GM23338 (cell line): Measurements from ENCODE around the gene KCNQ1OT1. TPM values are rescaled to one million over a fixed set of nuclear protein-coding genes. Genes with fewer than 3 reads are reported as not detected.

Experiments
- ATAC-seq: fragments of 200-7000 bp; cut with Tn5 transposase; 3 replicates; pipeline ENCODE4 v1.9.1; 2020
- DNase-seq: peaks from one replicate; pipeline ENCODE4 v3.0.0-alpha.2; 2015; ENCODE audit warnings: low spot score
- H2AFZ ChIP-seq: fragments of 200-600 bp; sonication (generic); 2 replicates; pipeline ENCODE4 v1.8.0; 2016; ENCODE audit warnings: antibody characterized with exemption, mild to moderate bottlenecking, moderate library complexity
- H3F3A ChIP-seq: fragments of 200-600 bp; sonication (generic); replicated peaks from 2 replicates; pipeline ENCODE4 v1.8.0; 2017; ENCODE audit warnings: antibody characterized with exemption, mixed run types, low read depth
- H3K27ac ChIP-seq: fragments of 200-600 bp; sonication (generic); 2 replicates; pipeline ENCODE4 v1.6.1; 2016; ENCODE audit warnings: low read depth
- H3K27me3 ChIP-seq: fragments of 200-600 bp; sonication (generic); 2 replicates; pipeline ENCODE4 v1.8.0; 2016; ENCODE audit warnings: mild to moderate bottlenecking, mixed run types, moderate library complexity; ENCODE audit not compliant: insufficient read depth
- H3K36me3 ChIP-seq: fragments of 200-600 bp; sonication (generic); 2 replicates; pipeline ENCODE4 v1.8.0; 2016; ENCODE audit warnings: mild to moderate bottlenecking; ENCODE audit not compliant: insufficient read depth
- H3K4me1 ChIP-seq: fragments of 200-600 bp; sonication (generic); 2 replicates; pipeline ENCODE4 v1.8.0; 2016; ENCODE audit warnings: mild to moderate bottlenecking, moderate library complexity; ENCODE audit not compliant: insufficient read depth
- H3K4me2 ChIP-seq: fragments of 200-600 bp; sonication (generic); 2 replicates; pipeline ENCODE4 v1.7.1; 2017; ENCODE audit warnings: mixed run types
- H3K4me3 ChIP-seq: fragments of 200-600 bp; sonication (generic); 2 replicates; pipeline ENCODE4 v1.6.1; 2016; ENCODE audit warnings: mixed run types
- H3K79me2 ChIP-seq: fragments of 200-600 bp; sonication (generic); replicated peaks from 2 replicates; pipeline ENCODE4 v1.8.0; 2017; ENCODE audit warnings: mild to moderate bottlenecking; ENCODE audit not compliant: insufficient read depth
- H3K9me2 ChIP-seq: fragments of 200-600 bp; sonication (generic); 2 replicates; pipeline ENCODE4 v1.8.0; 2017; ENCODE audit not compliant: insufficient read depth
- H4K20me1 ChIP-seq: fragments of 200-600 bp; sonication (generic); replicated peaks from 2 replicates; pipeline ENCODE4 v1.8.0; 2017; ENCODE audit warnings: mild to moderate bottlenecking; ENCODE audit not compliant: insufficient read depth
- H3K27ac Mint-ChIP-seq: 2 replicates; pipeline ENCODE4 v1.8.0; 2020; ENCODE audit warnings: inconsistent platforms, mild to moderate bottlenecking, moderate library complexity, mixed read lengths
- H3K27me3 Mint-ChIP-seq: 3 replicates; pipeline ENCODE4 v1.8.0; 2022; ENCODE audit warnings: low read depth, mild to moderate bottlenecking, moderate library complexity, mixed read lengths, inconsistent platforms; ENCODE audit not compliant: insufficient read depth, poor library complexity
- H3K36me3 Mint-ChIP-seq: 3 replicates; pipeline ENCODE4 v1.8.0; 2021; ENCODE audit warnings: low read depth, mild to moderate bottlenecking, inconsistent platforms, moderate library complexity, mixed read lengths
- H3K4me1 Mint-ChIP-seq: 3 replicates; pipeline ENCODE4 v1.8.0; 2020; ENCODE audit warnings: mild to moderate bottlenecking, inconsistent platforms, mixed read lengths
- H3K4me3 Mint-ChIP-seq: 3 replicates; pipeline ENCODE4 v1.8.0; 2021; ENCODE audit warnings: moderate library complexity, mild to moderate bottlenecking, inconsistent platforms, mixed read lengths
- H3K9me3 Mint-ChIP-seq: 3 replicates; pipeline ENCODE4 v1.8.0; 2020; ENCODE audit warnings: moderate library complexity, mild to moderate bottlenecking, inconsistent platforms, mixed read lengths
- CREB1 ChIP-seq: fragments of 250-450 bp; sonication (Bioruptor Pico); IDR thresholded peaks from 2 replicates; pipeline ENCODE4 v1.5.0; 2020; ENCODE audit warnings: low read depth, mild to moderate bottlenecking, moderate library complexity
- CTCF ChIP-seq, 2 experiments: fragments of 200-600 bp in 1 of 2; sonication (generic) in 1 of 2; conservative IDR thresholded peaks; 2 replicates each; pipeline versions ENCODE4 v1.5.1 to v1.6.1; 2016 to 2017; ENCODE audit warnings: antibody characterized with exemption in 2 of 2, low read depth in 2 of 2, mild to moderate bottlenecking in 2 of 2, moderate library complexity in 1 of 2
- ETS1 ChIP-seq: IDR thresholded peaks from 2 replicates; pipeline ENCODE4 v1.6.1; 2016; ENCODE audit warnings: antibody characterized with exemption
- EZH2 ChIP-seq: fragments of 200-600 bp; sonication (generic); IDR thresholded peaks from one replicate; pipeline ENCODE4 v1.8.0; 2017; ENCODE audit warnings: antibody characterized with exemption, mild to moderate bottlenecking, low read depth; ENCODE audit not compliant: unreplicated experiment
- EZH2phosphoT487 ChIP-seq: fragments of 200-600 bp; sonication (generic); IDR thresholded peaks from one replicate; pipeline ENCODE4 v1.8.1; 2018; ENCODE audit warnings: antibody characterized with exemption; ENCODE audit not compliant: unreplicated experiment
- JUNB ChIP-seq: IDR thresholded peaks from one replicate; pipeline ENCODE4 v1.6.1; 2016; ENCODE audit warnings: antibody characterized with exemption; ENCODE audit not compliant: unreplicated experiment
- NANOG ChIP-seq: IDR thresholded peaks from 2 replicates; pipeline ENCODE4 v1.6.1; 2016; ENCODE audit warnings: antibody characterized with exemption, borderline replicate concordance
- POLR2AphosphoS5 ChIP-seq: IDR thresholded peaks from 2 replicates; pipeline ENCODE4 v1.6.1; 2016; ENCODE audit warnings: antibody characterized with exemption, low read depth
- REST ChIP-seq: IDR thresholded peaks from one replicate; pipeline ENCODE4 v1.6.1; 2018; ENCODE audit warnings: antibody characterized with exemption; ENCODE audit not compliant: unreplicated experiment
- STAT1 ChIP-seq: IDR thresholded peaks from one replicate; pipeline ENCODE4 v1.6.1; 2016; ENCODE audit warnings: antibody characterized with exemption; ENCODE audit not compliant: unreplicated experiment
- ZNF114 ChIP-seq: fragments of 250-450 bp; sonication (Bioruptor Pico); IDR thresholded peaks from 2 replicates; pipeline ENCODE4 v1.5.0; 2020; ENCODE audit warnings: mild to moderate bottlenecking, moderate library complexity
- ZNF331 ChIP-seq: fragments of 250-450 bp; sonication (Bioruptor Pico); IDR thresholded peaks from 2 replicates; pipeline ENCODE4 v1.5.0; 2020; ENCODE audit warnings: low read depth, mild to moderate bottlenecking, moderate library complexity
- ZNF462 ChIP-seq: fragments of 250-450 bp; sonication (Bioruptor Pico); IDR thresholded peaks from 2 replicates; pipeline ENCODE4 v1.5.0; 2020; ENCODE audit warnings: mild to moderate bottlenecking, moderate library complexity
- polyA plus RNA-seq: library from polyadenylated mRNA; unstranded; fragments of >200 nt; fragmentation: Nextera tagmentation; extraction: Ambion mirVana; gene quantifications from 2 replicates; pipeline ENCODE4 v1.2.1, GENCODE V29; 2016
- total RNA-seq: library from RNA; depleted of rRNA; stranded (reverse); fragments of >200 nt; shearing (Covaris generic); gene quantifications from 2 replicates; pipeline ENCODE4 v1.2.3, GENCODE V29; 2014

KCNQ1OT1 gene
- total and polyA plus RNA-seq, 2 experiments from 2014 or later, result 1.5 to 4.2 TPM

DNA sequence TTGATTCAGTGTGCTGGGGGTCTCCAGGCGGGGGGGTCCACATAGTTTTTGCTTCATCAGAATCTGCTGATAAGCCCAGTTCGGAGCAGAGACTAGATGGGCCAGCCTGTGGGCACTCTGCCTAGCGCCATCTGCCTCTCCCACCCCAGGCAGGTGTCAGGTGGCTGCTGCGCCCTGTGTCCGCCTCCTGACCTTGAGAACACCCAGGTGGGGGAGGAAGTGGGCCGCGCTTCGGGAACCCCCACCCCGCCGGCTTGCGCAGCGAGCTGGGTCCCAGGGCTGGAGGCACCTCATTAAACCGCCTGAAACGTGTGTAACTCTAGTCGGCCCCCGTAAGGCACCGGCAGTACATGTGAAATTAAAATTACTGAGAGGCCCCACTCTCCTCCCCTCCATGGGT, 141.4 kb downstream of the KCNQ1OT1 start:
- H3K36me3 Mint-ChIP-seq, result no peaks in the 10 kb centered on the region
- H3K36me3 ChIP-seq, result no peaks in the 10 kb centered on the region
- H3K9me3 Mint-ChIP-seq, result peaks cover 3% of the 10 kb centered on the region; the same call in 1 of the 3 replicates
- H3K4me3 Mint-ChIP-seq, result no peak overlapping the region
- H3K4me1 Mint-ChIP-seq, result peaks cover 7% of the 10 kb centered on the region
- DNase-seq (no peak), ATAC-seq (no peak)
- H2AFZ ChIP-seq, result no peak overlapping the region
- no peak overlapping the region for H3K4me3 ChIP-seq
- H3F3A ChIP-seq, result no peaks in the 10 kb centered on the region
- H3K27me3 ChIP-seq, result peaks cover 55% of the 10 kb centered on the region
- no peak overlapping the region for H3K27ac ChIP-seq
- no peaks in the 10 kb centered on the region; the same call in 1 of the 2 replicates for H3K4me1 ChIP-seq
- H3K27ac Mint-ChIP-seq, result no peak overlapping the region
- H4K20me1 ChIP-seq, result no peaks in the 10 kb centered on the region
- TF ChIP-seq ETS1, result no peak
- TF ChIP-seq POLR2AphosphoS5, result no peak
- TF ChIP-seq CREB1 (CRISPR knock-in tag), result no peak
- no peak for TF ChIP-seq JUNB
- no peak for TF ChIP-seq CTCF (conservative IDR thresholded peaks at IDR 0.05; ENCODE audit: low read depth in 2 of 2)
- TF ChIP-seq ZNF331 (CRISPR knock-in tag), result no peak
- TF ChIP-seq NANOG, result no peak
- no peak for TF ChIP-seq ZNF114 (CRISPR knock-in tag)
- no peak for TF ChIP-seq EZH2
- TF ChIP-seq EZH2phosphoT487, result no peak
- TF ChIP-seq STAT1, result no peak
- no peak for TF ChIP-seq ZNF462 (CRISPR knock-in tag)
- TF ChIP-seq REST, result no peak
- no peaks in the 10 kb centered on the region for H3K9me2 ChIP-seq
- H3K79me2 ChIP-seq, result no peaks in the 10 kb centered on the region
- no peak overlapping the region for H3K4me2 ChIP-seq
- H3K27me3 Mint-ChIP-seq, result peaks cover 60% of the 10 kb centered on the region
